ENCODE results near the gene ZC3HAV1L.
"Not testable (repeated sequence)": the region's sequence is repeated elsewhere in the genome, so short reads cannot be mapped to it uniquely, and the experiment has no call there.

Gene ZC3HAV1L

GRCh38 chr7:138987686-138988085, 48.2 kb downstream of the ZC3HAV1L start:
- Histone ChIP-seq H3K4me1 (no peaks in the 10 kb centered on the region), H4K20me1 (no peaks in the 10 kb centered on the region), H3K9ac (no peak overlapping the region), H3K27me3 (no peaks in the 10 kb centered on the region), H3K4me3 (no peak overlapping the region), H3K36me3 (no peaks in the 10 kb centered on the region), H3K4me2 (no peak overlapping the region), H3K27ac (no peak overlapping the region), H3K9me3 (peaks cover 13% of the 10 kb centered on the region)
- no peak for TF ChIP-seq Cebpa-rat (IDR thresholded peaks at IDR 0.05)

- Histone ChIP-seq H3K9me3 (peaks cover 2% of the 10 kb centered on the region; the same call in 1 of the 2 replicates), H3K4me2 (peak overlapping the region; percentile 91), H3K4me1 (peaks cover 26% of the 10 kb centered on the region), H4K20me1 (peaks cover 14% of the 10 kb centered on the region; the same call in 1 of the 2 replicates), H3K27ac (no peak overlapping the region), H3K27me3 (peaks cover 6% of the 10 kb centered on the region), H3K9ac (peak overlapping the region; percentile 81; the same call in 1 of the 2 replicates), H3K36me3 (peaks cover 4% of the 10 kb centered on the region; the same call in 1 of the 2 replicates), H3K4me3 (peak overlapping the region; percentile 93)
- TF ChIP-seq Cebpa-rat (IDR thresholded peaks at IDR 0.05) = no peak
Observed at GRCh38 chr7:138982204-138982623, 53.6 kb downstream of the ZC3HAV1L start.

GRCh38 chr7:138981332-138982203, 54.3 kb downstream of the ZC3HAV1L start, which contains the start of gene KIAA1549:
Gene KIAA1549, minus strand, starts transcription at chr7:138981389. Its CDS starts 120 bp downstream, at chr7:138981269.
- Histone ChIP-seq H3K4me3 (peak within 1 kb of the TSS; percentile 93), H3K4me1 (peaks cover 31% of the 10 kb centered on the region), H3K27me3 (peaks cover 6% of the 10 kb centered on the region), H3K27ac (peak within 1 kb of the TSS; percentile 74), H3K4me2 (peak within 1 kb of the TSS; percentile 91), H3K9me3 (no peaks in the 10 kb centered on the region), H4K20me1 (peaks cover 14% of the 10 kb centered on the region; the same call in 1 of the 2 replicates), H3K9ac (peak within 1 kb of the TSS; percentile 81), H3K36me3 (peaks cover 4% of the 10 kb centered on the region; the same call in 1 of the 2 replicates)
- TF ChIP-seq Cebpa-rat (IDR thresholded peaks at IDR 0.05) = no peak

GRCh38 chr7:138980563-138981291, 55.1 kb downstream of the ZC3HAV1L start:
- H3K4me1 ChIP-seq = peaks cover 39% of the 10 kb centered on the region

GRCh38 chr7:138979988-138980562, 55.8 kb downstream of the ZC3HAV1L start:
- Histone ChIP-seq H3K9ac (peak overlapping the region; percentile 81; the same call in 1 of the 2 replicates), H3K4me2 (peak overlapping the region; percentile 91)

More at GRCh38 chr7:138980563-138981291, 55.1 kb downstream of the ZC3HAV1L start:
- Histone ChIP-seq H3K27ac (peak overlapping the region; percentile 74), H3K9ac (peak overlapping the region; percentile 81), H3K9me3 (no peaks in the 10 kb centered on the region), H3K27me3 (peaks cover 6% of the 10 kb centered on the region), H3K4me2 (peak overlapping the region; percentile 91), H3K4me3 (peak overlapping the region; percentile 93), H4K20me1 (peaks cover 14% of the 10 kb centered on the region; the same call in 1 of the 2 replicates), H3K36me3 (peaks cover 4% of the 10 kb centered on the region; the same call in 1 of the 2 replicates)
- TF ChIP-seq Cebpa-rat (IDR thresholded peaks at IDR 0.05) = no peak

GRCh38 chr7:138979226-138979979, 56.4 kb downstream of the ZC3HAV1L start:
- Histone ChIP-seq H4K20me1 (peaks cover 26% of the 10 kb centered on the region), H3K27me3 (peaks cover 6% of the 10 kb centered on the region), H3K9ac (peak overlapping the region; percentile 81; the same call in 1 of the 2 replicates), H3K4me1 (peaks cover 52% of the 10 kb centered on the region), H3K4me2 (peak overlapping the region; percentile 91), H3K9me3 (no peaks in the 10 kb centered on the region), H3K27ac (no peak overlapping the region), H3K36me3 (peaks cover 4% of the 10 kb centered on the region; the same call in 1 of the 2 replicates), H3K4me3 (peak overlapping the region; percentile 93; the same call in 1 of the 2 replicates)
- TF ChIP-seq Cebpa-rat (IDR thresholded peaks at IDR 0.05) = no peak

More at GRCh38 chr7:138979988-138980562, 55.8 kb downstream of the ZC3HAV1L start:
- no peak for TF ChIP-seq Cebpa-rat (IDR thresholded peaks at IDR 0.05)
- H3K27ac ChIP-seq = no peak overlapping the region
- peaks cover 4% of the 10 kb centered on the region; the same call in 1 of the 2 replicates for H3K36me3 ChIP-seq
- no peaks in the 10 kb centered on the region for H3K9me3 ChIP-seq
- H3K27me3 ChIP-seq = peaks cover 6% of the 10 kb centered on the region
- peaks cover 20% of the 10 kb centered on the region for H4K20me1 ChIP-seq
- peak overlapping the region; percentile 93 for H3K4me3 ChIP-seq
- H3K4me1 ChIP-seq = peaks cover 46% of the 10 kb centered on the region

GRCh38 chr7:138978541-138979184, 57.2 kb downstream of the ZC3HAV1L start:
- Histone ChIP-seq H3K27ac (no peak overlapping the region), H3K4me2 (peak overlapping the region; percentile 91; the same call in 1 of the 2 replicates), H3K4me3 (no peak overlapping the region), H3K9me3 (no peaks in the 10 kb centered on the region), H3K27me3 (peaks cover 6% of the 10 kb centered on the region), H3K9ac (no peak overlapping the region), H3K36me3 (peaks cover 4% of the 10 kb centered on the region; the same call in 1 of the 2 replicates), H4K20me1 (peaks cover 31% of the 10 kb centered on the region), H3K4me1 (peaks cover 55% of the 10 kb centered on the region)
- no peak for TF ChIP-seq Cebpa-rat (IDR thresholded peaks at IDR 0.05)

- not testable (repeated sequence) for H3K27ac ChIP-seq, H3K27me3 ChIP-seq, H3K9me3 ChIP-seq, H3K4me3 ChIP-seq, H3K9ac ChIP-seq
- peaks cover 39% of the 10 kb centered on the region for H4K20me1 ChIP-seq
- H3K4me1 ChIP-seq = peaks cover 51% of the 10 kb centered on the region
- peak overlapping the region; percentile 59 for H3K4me2 ChIP-seq
- H3K36me3 ChIP-seq = peaks cover 11% of the 10 kb centered on the region; the same call in 1 of the 2 replicates
Observed at GRCh38 chr7:138976161-138976560, 59.7 kb downstream of the ZC3HAV1L start.
